PFSK-1 (cell line): ENCODE data around the gene MAP7D2.

Experiments
- FOXP2 ChIP-seq: optimal IDR thresholded peaks from 2 replicates; pipeline ENCODE3; 2011; ENCODE audit warnings: borderline replicate concordance, control low read depth, inconsistent platforms; ENCODE audit not compliant: insufficient read depth; ENCODE audit errors: extremely low read length, extremely low read depth
- POLR2AphosphoS5 ChIP-seq: IDR thresholded peaks from 2 replicates; pipeline ENCODE4 v1.6.1; 2012; ENCODE audit warnings: low read depth, mild to moderate bottlenecking, control low read depth, low read length, moderate library complexity
- REST ChIP-seq, 2 experiments: IDR thresholded peaks; 2 replicates each; pipeline versions ENCODE4 v1.6.1 to v1.8.0; 2011 to 2012; ENCODE audit warnings: low read depth in 2 of 2, low read length in 2 of 2, control low read depth in 1 of 2, inconsistent platforms in 1 of 2, mild to moderate bottlenecking in 1 of 2, moderate library complexity in 1 of 2; ENCODE audit not compliant: insufficient read depth in 1 of 2
- SIN3A ChIP-seq: IDR thresholded peaks from 2 replicates; pipeline ENCODE4 v1.6.1; 2012; ENCODE audit warnings: mild to moderate bottlenecking, low read length, moderate library complexity, borderline replicate concordance; ENCODE audit not compliant: insufficient read depth
- TAF1 ChIP-seq: IDR thresholded peaks from 2 replicates; pipeline ENCODE4 v1.6.1; 2012; ENCODE audit warnings: low read length, control low read depth, borderline replicate concordance; ENCODE audit not compliant: insufficient read depth

MAP7D2 gene

DNA sequence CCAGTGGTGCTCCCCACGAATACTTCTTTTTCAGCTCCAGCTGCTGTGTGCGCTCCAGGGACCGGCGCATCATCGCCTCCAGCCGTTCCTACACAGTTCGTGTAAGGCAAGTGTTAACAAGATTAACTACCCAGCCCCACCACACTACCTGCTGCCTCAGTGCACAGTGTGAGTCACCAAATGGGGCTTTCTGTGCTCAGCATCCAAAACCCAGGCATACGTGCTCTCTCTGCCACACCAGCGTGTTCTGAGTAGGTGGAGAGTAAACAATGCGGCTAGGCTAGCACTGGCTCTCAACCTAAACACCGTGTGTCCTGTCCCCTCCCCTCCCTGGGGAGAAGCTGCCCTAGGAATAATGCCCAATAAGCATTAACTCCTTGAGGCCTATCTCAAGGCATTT, 60.0 kb downstream of the MAP7D2 start:
- TF ChIP-seq TAF1 = no peak
- TF ChIP-seq FOXP2 = no peak
- no peak for TF ChIP-seq REST (IDR thresholded peaks at IDR 0.05; ENCODE audit: insufficient read depth in 1 of 2, low read depth in 2 of 2, low read length in 2 of 2)
- TF ChIP-seq POLR2AphosphoS5 = no peak
- no peak for TF ChIP-seq SIN3A

DNA sequence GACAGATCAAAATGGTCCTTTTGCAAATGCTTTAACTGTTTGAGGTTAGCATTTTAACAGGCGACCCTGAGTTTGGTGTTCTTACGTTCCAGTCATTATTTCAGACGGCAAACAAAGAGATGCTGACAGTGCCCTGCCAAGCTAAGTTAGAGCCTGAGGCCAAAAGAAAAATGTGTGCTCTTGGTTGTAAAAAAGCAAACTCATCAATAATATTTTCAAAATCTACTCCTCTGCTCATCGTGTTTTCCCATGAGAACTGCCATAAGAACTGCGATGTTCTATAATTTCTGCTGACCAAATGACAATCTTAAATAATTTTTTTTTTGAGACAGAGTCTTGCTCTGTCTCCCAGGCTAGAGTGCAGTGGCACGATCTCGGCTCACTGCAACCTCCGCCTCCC, 63.2 kb downstream of the MAP7D2 start:
- no peak for TF ChIP-seq TAF1
- no peak for TF ChIP-seq REST (IDR thresholded peaks at IDR 0.05; ENCODE audit: insufficient read depth in 1 of 2, low read depth in 2 of 2, low read length in 2 of 2)
- TF ChIP-seq SIN3A = no peak
- no peak for TF ChIP-seq FOXP2

GRCh38 chrX:20046864-20047263, 69.8 kb downstream of the MAP7D2 start:
- TF ChIP-seq FOXP2 (no peak), TAF1 (no peak), REST (IDR thresholded peaks at IDR 0.05; ENCODE audit: insufficient read depth in 1 of 2, low read depth in 2 of 2, low read length in 2 of 2) (no peak), POLR2AphosphoS5 (no peak)

DNA sequence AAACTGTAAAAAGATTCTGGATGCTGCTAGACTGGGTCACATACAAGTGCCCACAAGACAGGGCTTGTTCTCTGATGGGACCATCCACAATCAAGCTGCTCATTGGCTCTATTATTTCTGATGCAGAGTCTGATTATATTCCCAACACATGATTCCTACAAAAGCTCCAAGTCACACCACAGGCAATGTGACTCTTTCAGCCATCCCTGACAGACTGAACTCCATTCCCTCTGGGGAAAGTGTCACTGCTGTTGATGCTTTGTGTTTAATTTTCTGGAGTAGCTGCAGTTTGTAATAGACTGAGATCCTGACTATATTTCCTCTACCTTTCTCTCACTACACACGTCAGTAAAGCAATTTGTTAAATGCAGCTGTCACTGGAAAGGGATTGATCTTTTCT, 70.5 kb downstream of the MAP7D2 start:
- TF ChIP-seq TAF1 = no peak
- no peak for TF ChIP-seq POLR2AphosphoS5
- TF ChIP-seq FOXP2 = no peak
- no peak for TF ChIP-seq REST (IDR thresholded peaks at IDR 0.05; ENCODE audit: insufficient read depth in 1 of 2, low read depth in 2 of 2, low read length in 2 of 2)
- no peak for TF ChIP-seq SIN3A

DNA sequence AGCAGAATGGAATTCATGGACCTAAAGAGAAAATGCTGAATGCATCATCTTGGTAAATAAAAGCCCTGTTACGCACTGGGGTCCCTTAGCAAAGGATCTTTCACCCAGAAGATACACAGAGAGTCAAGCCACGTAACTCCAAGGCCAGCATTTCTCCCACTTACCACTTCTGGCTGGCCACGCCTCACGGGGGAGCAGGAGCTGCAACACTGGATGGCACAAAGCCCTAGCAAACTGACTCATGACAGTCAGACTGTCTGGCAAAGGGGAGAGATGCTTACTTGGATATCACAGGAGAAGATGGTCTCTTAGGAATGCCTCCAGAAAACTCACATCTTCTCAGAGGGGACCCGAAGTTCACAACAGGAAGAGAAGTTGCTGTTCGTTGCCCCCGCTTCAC, 74.5 kb downstream of the MAP7D2 start:
- TF ChIP-seq TAF1 (no peak), POLR2AphosphoS5 (no peak), SIN3A (no peak), REST (IDR thresholded peaks at IDR 0.05; ENCODE audit: insufficient read depth in 1 of 2, low read depth in 2 of 2, low read length in 2 of 2) (no peak), FOXP2 (no peak)
